Small intestine (tissue), 7 donors: ENCODE measurements around the gene MTCL3.

Source experiments
- DNase-seq, 2 donors: peaks; one replicate each; pipeline versions ENCODE4 v3.0.0 to v3.0.0-alpha.2; 2013
- FAIRE-seq: peaks from 2 replicates; lab custom pipeline; 2012; peaks lifted over from hg19 to GRCh38; lab: Jason Lieb, UNC
- H3K27ac ChIP-seq, 3 donors: one replicate each; pipeline ENCODE4 v1.5.1; 2013; ENCODE audit warnings: low read length in 2 of 3, mild to moderate bottlenecking in 2 of 3, control low read depth in 1 of 3, inconsistent platforms in 1 of 3, low read depth in 1 of 3, moderate library complexity in 1 of 3
- H3K27me3 ChIP-seq, 3 donors: one replicate each; pipeline ENCODE4 v1.6.1; 2013; ENCODE audit warnings: low read length in 3 of 3, inconsistent platforms in 1 of 3; ENCODE audit not compliant: control insufficient read depth in 3 of 3, insufficient read depth in 3 of 3
- H3K36me3 ChIP-seq, 3 donors: one replicate each; pipeline ENCODE4 v1.6.1; 2013; ENCODE audit warnings: low read length in 3 of 3, inconsistent platforms in 1 of 3, low read depth in 1 of 3, mild to moderate bottlenecking in 1 of 3, moderate library complexity in 1 of 3; ENCODE audit not compliant: control insufficient read depth in 3 of 3, insufficient read depth in 2 of 3
- H3K4me1 ChIP-seq, 3 donors: one replicate each; pipeline ENCODE4 v1.6.1; 2013; ENCODE audit warnings: low read length in 2 of 3, inconsistent platforms in 1 of 3, low read depth in 1 of 3, mild to moderate bottlenecking in 1 of 3, moderate library complexity in 1 of 3; ENCODE audit not compliant: control insufficient read depth in 3 of 3, insufficient read depth in 2 of 3
- H3K4me3 ChIP-seq, 3 donors: one replicate each; pipeline ENCODE4 v1.5.1; 2013; ENCODE audit warnings: low read length in 3 of 3, control low read depth in 1 of 3, inconsistent platforms in 1 of 3, low read depth in 1 of 3, mild to moderate bottlenecking in 1 of 3, moderate library complexity in 1 of 3
- H3K9me3 ChIP-seq, 2 donors: one replicate each; pipeline ENCODE4 v1.6.1; 2013; ENCODE audit warnings: low read depth in 1 of 2, low read length in 1 of 2; ENCODE audit not compliant: control insufficient read depth in 2 of 2, insufficient read depth in 1 of 2
- WGBS, 3 donors: extraction: QIAGEN DNeasy Blood & Tissue Kit; methylation state at CpG; one replicate each; pipeline ENCODE4 v1.1.7; 2013; 5-methylcytosine and 5-hydroxymethylcytosine counted together
- donor health status: healthy with polysubstance abuse.
- donor health status: control.
- donor health status: control.
- donor health status: Bipolar disorder and iron deficiency.
- donor health status: healthy.

The MTCL3 gene

GRCh38 chr6:127547904-127548649 lies 28.9 kb upstream of the MTCL3 start:
- no peak for FAIRE-seq
- Histone ChIP-seq H3K27ac (no peak overlapping the region), H3K9me3 (no peaks in the 10 kb centered on the region), H3K4me3 (no peak overlapping the region), H3K4me1 (no peaks in the 10 kb centered on the region), H3K36me3 (no peaks in the 10 kb centered on the region), H3K27me3 (no peaks in the 10 kb centered on the region)
- DNase-seq: no peak
- 30 to 49% (median 38%) methylated on average over 2 of the region's 2 CpGs for WGBS, 3 donors

GRCh38 chr6:127547215-127547614 lies 28.1 kb upstream of the MTCL3 start:
- FAIRE-seq (no peak), DNase-seq (no peak)
- Histone ChIP-seq H3K9me3 (no peaks in the 10 kb centered on the region), H3K36me3 (no peaks in the 10 kb centered on the region), H3K4me1 (no peaks in the 10 kb centered on the region), H3K4me3 (no peak overlapping the region), H3K27me3 (no peaks in the 10 kb centered on the region), H3K27ac (no peak overlapping the region)
- 4 to 23% (median 9%) methylated on average over 1 of the region's 1 CpG for WGBS, 3 donors

GRCh38 chr6:127539272-127539671 lies 20.1 kb upstream of the MTCL3 start:
- no peaks in the 10 kb centered on the region for H3K27me3 ChIP-seq
- WGBS, 3 donors: 32 to 41% (median 34%) methylated on average over 2 of the region's 2 CpGs
- H3K36me3 ChIP-seq: no peaks in the 10 kb centered on the region
- H3K4me1 ChIP-seq: no peaks in the 10 kb centered on the region
- no peaks in the 10 kb centered on the region for H3K9me3 ChIP-seq
- no peak overlapping the region for H3K4me3 ChIP-seq
- no peak overlapping the region for H3K27ac ChIP-seq
- FAIRE-seq (peak; percentile 95), DNase-seq (peak in 1 of 2 donors; percentile 14)

- no peaks in the 10 kb centered on the region for H3K4me1 ChIP-seq
- 50 to 70% (median 66%) methylated on average over 2 of the region's 2 CpGs for WGBS, 3 donors
Measured at GRCh38 chr6:127538750-127539264, 19.7 kb upstream of the MTCL3 start.

GRCh38 chr6:127533736-127534135 lies 14.6 kb upstream of the MTCL3 start:
- DNase-seq (no peak), FAIRE-seq (no peak)
- Histone ChIP-seq H3K4me1 (no peaks in the 10 kb centered on the region), H3K9me3 (no peaks in the 10 kb centered on the region), H3K4me3 (no peak overlapping the region), H3K36me3 (no peaks in the 10 kb centered on the region), H3K27ac (no peak overlapping the region), H3K27me3 (no peaks in the 10 kb centered on the region)
- 43 to 69% (median 67%) methylated on average over 3 of the region's 3 CpGs for WGBS, 3 donors

More at GRCh38 chr6:127538750-127539264, 19.7 kb upstream of the MTCL3 start:
- Histone ChIP-seq H3K27me3 (no peaks in the 10 kb centered on the region), H3K27ac (no peak overlapping the region), H3K36me3 (no peaks in the 10 kb centered on the region), H3K9me3 (no peaks in the 10 kb centered on the region), H3K4me3 (no peak overlapping the region)
- DNase-seq (no peak), FAIRE-seq (no peak)

GRCh38 chr6:127533011-127533410 lies 13.9 kb upstream of the MTCL3 start:
- Histone ChIP-seq H3K4me1 (no peaks in the 10 kb centered on the region), H3K36me3 (no peaks in the 10 kb centered on the region), H3K27me3 (no peaks in the 10 kb centered on the region), H3K9me3 (no peaks in the 10 kb centered on the region), H3K4me3 (no peak overlapping the region), H3K27ac (no peak overlapping the region)
- DNase-seq (no peak), FAIRE-seq (no peak)
- 96 to 97% (median 97%) methylated on average over 1 of the region's 1 CpG for WGBS, 3 donors

GRCh38 chr6:127522714-127523113 lies 3.6 kb upstream of the MTCL3 start:
- peaks cover 0 to 21% (median 15%) of the 10 kb centered on the region in 3 donors for H3K27me3 ChIP-seq
- no peak overlapping the region for H3K27ac ChIP-seq
- WGBS, 3 donors: 12 to 44% (median 30%) methylated on average over 1 of the region's 1 CpG
- FAIRE-seq (no peak), DNase-seq (no peak)
- H3K4me3 ChIP-seq: no peak overlapping the region
- H3K4me1 ChIP-seq: no peaks in the 10 kb centered on the region
- no peaks in the 10 kb centered on the region for H3K36me3 ChIP-seq
- H3K9me3 ChIP-seq: no peaks in the 10 kb centered on the region

GRCh38 chr6:127520066-127520465 lies 931 bp upstream of the MTCL3 start:
- Histone ChIP-seq H3K27ac (no peak overlapping the region), H3K9me3 (no peaks in the 10 kb centered on the region), H3K4me1 (no peaks in the 10 kb centered on the region), H3K27me3 (peaks cover 0 to 42% (median 20%) of the 10 kb centered on the region in 3 donors), H3K4me3 (no peak overlapping the region), H3K36me3 (no peaks in the 10 kb centered on the region)
- DNase-seq: no peak
- WGBS, 3 donors: 4 to 18% (median 15%) methylated on average over 2 of the region's 2 CpGs
- no peak for FAIRE-seq
